Activated naive CD8-positive, alpha-beta T cell treated with anti-CD3 and anti-CD28 coated beads, Interleukin-2, amount 50 U/mL, for 16 hours (primary cell): Measurements from ENCODE around the gene TMEM259.

Experiments used
- DNase-seq: peaks from one replicate; pipeline ENCODE4 v3.0.0-alpha.2; 2020; ENCODE audit warnings: low read depth, low spot score

The TMEM259 gene

GRCh38 chr19:1055886-1056620 is 35.1 kb upstream of the TMEM259 start:
- DNase-seq, result no peak

GRCh38 chr19:1055028-1055425 is 34.1 kb upstream of the TMEM259 start:
- DNase-seq, result no peak

GRCh38 chr19:1054102-1055027 is 33.4 kb upstream of the TMEM259 start:
- no peak for DNase-seq

GRCh38 chr19:1053176-1054101 is 32.5 kb upstream of the TMEM259 start:
- no peak for DNase-seq

- no peak for DNase-seq
Observed at GRCh38 chr19:1052349-1052975, 31.5 kb upstream of the TMEM259 start.

- no peak for DNase-seq
Observed at GRCh38 chr19:1051791-1052190, 30.9 kb upstream of the TMEM259 start.

GRCh38 chr19:1050989-1051788 is 30.3 kb upstream of the TMEM259 start:
- no peak for DNase-seq

GRCh38 chr19:1049800-1050199 is 28.9 kb upstream of the TMEM259 start:
- DNase-seq, result no peak

GRCh38 chr19:1049106-1049505 is 28.2 kb upstream of the TMEM259 start:
- DNase-seq, result no peak

GRCh38 chr19:1047696-1048147 is 26.8 kb upstream of the TMEM259 start:
- no peak for DNase-seq

- no peak for DNase-seq
Observed at GRCh38 chr19:1046836-1047695, 26.1 kb upstream of the TMEM259 start.

GRCh38 chr19:1046117-1046626 is 25.2 kb upstream of the TMEM259 start:
- no peak for DNase-seq

GRCh38 chr19:1045247-1045603 is 24.3 kb upstream of the TMEM259 start:
- DNase-seq, result no peak

- no peak for DNase-seq
Observed at GRCh38 chr19:1042689-1043511, 22.0 kb upstream of the TMEM259 start.

GRCh38 chr19:1041835-1042685 is 21.1 kb upstream of the TMEM259 start:
- DNase-seq, result no peak

- DNase-seq, result no peak
Observed at GRCh38 chr19:1041272-1041834, 20.4 kb upstream of the TMEM259 start.
